T-helper 2 cell treated with Interferon-gamma antibody and Interleukin-4, amounts not matched to agents 5 μg/mL and 100 μg/mL, for 36 hours (primary cell): Measurements from ENCODE around the gene CDC45.
"Not testable (repeated sequence)": the region's sequence is repeated elsewhere in the genome, so short reads cannot be mapped to it uniquely, and the experiment has no call there.

ENCODE experiments used
- DNase-seq: peaks from one replicate; pipeline ENCODE4 v3.0.0; 2021; ENCODE audit warnings: low spot score
- H3K27ac Mint-ChIP-seq: one replicate; pipeline ENCODE4 v1.8.0; 2021; ENCODE audit warnings: mild to moderate bottlenecking, mixed read lengths
- H3K27me3 Mint-ChIP-seq: one replicate; pipeline ENCODE4 v1.8.0; 2021; ENCODE audit warnings: low read depth, mixed read lengths
- H3K36me3 Mint-ChIP-seq: one replicate; pipeline ENCODE4 v1.8.0; 2021; ENCODE audit warnings: low read depth, mixed read lengths
- H3K4me1 Mint-ChIP-seq: one replicate; pipeline ENCODE4 v1.8.0; 2021; ENCODE audit warnings: low read depth, mixed read lengths
- H3K4me3 Mint-ChIP-seq: one replicate; pipeline ENCODE4 v1.8.0; 2022; ENCODE audit warnings: mild to moderate bottlenecking, moderate library complexity, mixed read lengths
- H3K9me3 Mint-ChIP-seq: one replicate; pipeline ENCODE4 v1.8.0; 2021; ENCODE audit warnings: mixed read lengths

The CDC45 gene, protein sequence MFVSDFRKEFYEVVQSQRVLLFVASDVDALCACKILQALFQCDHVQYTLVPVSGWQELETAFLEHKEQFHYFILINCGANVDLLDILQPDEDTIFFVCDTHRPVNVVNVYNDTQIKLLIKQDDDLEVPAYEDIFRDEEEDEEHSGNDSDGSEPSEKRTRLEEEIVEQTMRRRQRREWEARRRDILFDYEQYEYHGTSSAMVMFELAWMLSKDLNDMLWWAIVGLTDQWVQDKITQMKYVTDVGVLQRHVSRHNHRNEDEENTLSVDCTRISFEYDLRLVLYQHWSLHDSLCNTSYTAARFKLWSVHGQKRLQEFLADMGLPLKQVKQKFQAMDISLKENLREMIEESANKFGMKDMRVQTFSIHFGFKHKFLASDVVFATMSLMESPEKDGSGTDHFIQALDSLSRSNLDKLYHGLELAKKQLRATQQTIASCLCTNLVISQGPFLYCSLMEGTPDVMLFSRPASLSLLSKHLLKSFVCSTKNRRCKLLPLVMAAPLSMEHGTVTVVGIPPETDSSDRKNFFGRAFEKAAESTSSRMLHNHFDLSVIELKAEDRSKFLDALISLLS

DNA sequence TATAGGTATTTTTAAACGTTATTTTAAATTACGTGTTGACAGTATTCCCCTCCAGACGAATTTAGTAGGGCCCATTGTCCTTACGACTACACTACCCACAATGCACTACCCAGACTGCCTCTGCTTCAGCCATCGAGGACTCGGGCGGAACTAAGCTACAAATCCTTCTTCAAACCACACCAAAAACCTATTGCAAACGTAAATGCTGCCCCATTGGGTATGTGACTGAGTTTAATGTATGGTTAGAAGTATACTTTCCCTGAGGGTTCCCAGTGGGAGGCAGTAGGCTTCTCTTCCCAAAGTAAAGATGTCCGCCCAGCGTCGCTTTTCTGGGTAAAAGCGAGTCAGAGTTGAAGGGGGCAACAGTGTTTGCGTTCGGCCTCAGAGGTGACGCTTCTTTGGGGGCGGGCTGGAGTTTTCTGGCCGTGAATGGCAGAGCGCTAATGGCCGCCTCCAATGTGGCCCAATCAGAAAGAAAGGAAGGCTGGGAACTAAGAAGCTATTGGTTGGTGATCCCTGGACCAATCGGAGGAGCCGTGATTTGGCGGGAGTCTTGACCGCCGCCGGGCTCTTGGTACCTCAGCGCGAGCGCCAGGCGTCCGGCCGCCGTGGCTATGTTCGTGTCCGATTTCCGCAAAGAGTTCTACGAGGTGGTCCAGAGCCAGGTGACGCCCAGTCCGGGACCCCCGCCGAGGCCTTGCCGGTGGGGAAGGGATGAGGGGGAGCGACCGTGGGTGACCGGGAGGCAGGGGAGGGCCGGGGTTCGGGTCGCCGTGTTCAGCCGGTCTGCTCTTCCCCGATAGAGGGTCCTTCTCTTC is at the start of gene CDC45:
Gene CDC45, plus strand, starts transcription at position 566 of the 818 bp plus-strand sequence. Its CDS starts 49 bp downstream, at position 615.
- Mint-ChIP-seq H3K4me1 (peaks cover 21% of the 10 kb centered on the region), H3K27me3 (no peaks in the 10 kb centered on the region), H3K36me3 (peaks cover 26% of the 10 kb centered on the region), H3K4me3 (peak within 1 kb of the TSS; percentile 96), H3K9me3 (no peaks in the 10 kb centered on the region), H3K27ac (peak within 1 kb of the TSS; percentile 98)
- peak; percentile 93 for DNase-seq

DNA sequence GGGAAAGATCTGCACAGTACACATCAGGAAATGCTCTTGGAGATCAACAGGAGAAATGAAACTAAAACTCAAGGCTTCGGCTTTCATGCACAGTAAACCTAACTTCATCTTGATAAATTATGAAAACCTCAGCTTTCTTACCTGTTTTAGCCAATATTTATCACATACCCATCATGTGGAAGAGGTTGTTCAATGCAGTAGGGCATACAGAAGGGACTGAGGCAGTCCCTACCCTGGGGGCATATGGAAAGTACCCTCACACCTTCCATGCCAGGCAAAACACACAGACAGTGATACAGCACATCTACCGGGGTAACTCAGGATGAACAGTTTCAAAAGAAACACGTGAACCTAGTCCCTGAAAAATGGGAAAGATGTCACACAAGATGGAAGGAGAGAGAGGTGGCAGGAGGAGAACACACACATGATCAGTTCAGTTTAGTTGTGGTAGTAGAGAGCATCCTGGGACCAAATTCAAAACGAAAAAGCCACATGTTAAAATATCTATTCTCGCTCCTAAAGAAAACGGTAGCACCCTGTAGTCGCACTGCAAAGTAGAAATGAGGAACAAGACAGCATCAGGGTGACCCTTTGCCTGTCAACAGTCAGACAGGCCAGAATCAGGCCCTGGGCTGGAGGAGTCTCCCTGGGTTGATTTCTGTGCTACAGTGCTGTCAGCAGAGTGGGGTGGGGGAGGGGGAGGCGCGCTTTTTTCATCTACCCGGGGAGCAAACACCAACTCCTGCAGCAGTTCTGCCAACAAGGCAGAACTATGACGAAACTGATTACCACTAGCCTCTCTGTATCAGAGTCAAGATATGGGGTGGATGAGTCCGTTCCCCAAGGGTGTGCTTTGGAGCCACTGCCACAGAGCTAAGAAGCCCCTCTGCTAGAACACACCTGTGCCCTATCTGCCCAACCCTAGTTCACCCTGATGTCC is 49.5 kb upstream of the CDC45 start:
- no peaks in the 10 kb centered on the region for H3K9me3 Mint-ChIP-seq
- H3K4me3 Mint-ChIP-seq: peak overlapping the region; percentile 89
- H3K4me1 Mint-ChIP-seq: peaks cover 40% of the 10 kb centered on the region
- H3K36me3 Mint-ChIP-seq: peaks cover 23% of the 10 kb centered on the region
- DNase-seq: no peak
- H3K27ac Mint-ChIP-seq: peak overlapping the region; percentile 84
- H3K27me3 Mint-ChIP-seq: no peaks in the 10 kb centered on the region

- peaks cover 39% of the 10 kb centered on the region for H3K4me1 Mint-ChIP-seq
- no peaks in the 10 kb centered on the region for H3K27me3 Mint-ChIP-seq
Observed at GRCh38 chr22:19430890-19431541, 48.7 kb upstream of the CDC45 start.

DNA sequence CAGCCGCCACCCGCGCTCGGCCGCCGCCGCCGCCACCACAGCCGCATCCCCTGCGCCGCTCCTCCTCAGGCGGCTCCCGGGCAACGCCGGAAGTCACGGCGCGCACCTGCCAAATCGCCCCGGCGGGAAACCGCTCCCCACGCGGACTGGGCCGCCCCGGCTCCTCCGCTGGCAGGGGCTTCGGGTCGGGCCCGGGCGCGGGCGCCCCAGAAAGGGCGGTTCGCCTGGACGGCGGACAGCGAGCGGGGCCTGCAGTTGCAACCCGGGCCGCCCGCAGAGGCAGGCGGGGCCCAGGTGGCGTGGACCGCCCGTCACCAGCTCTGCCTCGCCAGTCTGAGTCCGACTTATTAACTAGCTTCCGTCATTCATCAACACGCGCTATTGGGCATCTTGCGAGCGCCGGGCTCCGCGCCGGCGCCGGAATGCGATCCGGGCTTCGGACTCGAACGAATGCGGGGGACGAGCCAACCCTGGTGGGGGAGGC is 48.0 kb upstream of the CDC45 start, which contains the start of gene HIRA:
Gene HIRA, minus strand, starts transcription at position 85 of the 484 bp plus-strand sequence. CDS start 257 bp downstream, outside the sequence.
- Mint-ChIP-seq H3K4me3 (peak within 1 kb of the TSS; percentile 92), H3K4me1 (peaks cover 33% of the 10 kb centered on the region)
- peak; percentile 88 for DNase-seq

More at GRCh38 chr22:19430890-19431541, 48.7 kb upstream of the CDC45 start:
- H3K9me3 Mint-ChIP-seq: no peaks in the 10 kb centered on the region
- H3K36me3 Mint-ChIP-seq: peaks cover 22% of the 10 kb centered on the region
- peak overlapping the region; percentile 84 for H3K27ac Mint-ChIP-seq
- peak; percentile 27 for DNase-seq
- peak overlapping the region; percentile 89 for H3K4me3 Mint-ChIP-seq

GRCh38 chr22:19432133-19432851 is 47.4 kb upstream of the CDC45 start, which contains the start of gene MRPL40:
Gene MRPL40 (plus strand): TSS chr22:19432545. CDS start chr22:19432555, 10 bp downstream.
- Mint-ChIP-seq H3K9me3 (no peaks in the 10 kb centered on the region), H3K4me3 (peak within 1 kb of the TSS; percentile 92), H3K36me3 (peaks cover 16% of the 10 kb centered on the region), H3K27ac (peak within 1 kb of the TSS; percentile 93), H3K4me1 (peaks cover 28% of the 10 kb centered on the region), H3K27me3 (no peaks in the 10 kb centered on the region)
- DNase-seq: peak; percentile 92

More for the DNA sequence above, 48.0 kb upstream of the CDC45 start, which contains the start of gene HIRA:
- no peaks in the 10 kb centered on the region for H3K9me3 Mint-ChIP-seq
- H3K27me3 Mint-ChIP-seq: no peaks in the 10 kb centered on the region
- peaks cover 16% of the 10 kb centered on the region for H3K36me3 Mint-ChIP-seq
- peak within 1 kb of the TSS; percentile 93 for H3K27ac Mint-ChIP-seq

- Mint-ChIP-seq H3K4me1 (peaks cover 20% of the 10 kb centered on the region), H3K27me3 (no peaks in the 10 kb centered on the region)
Observed at GRCh38 chr22:19434401-19434800, 45.3 kb upstream of the CDC45 start.

GRCh38 chr22:19434829-19435580 is 44.7 kb upstream of the CDC45 start:
- no peaks in the 10 kb centered on the region for H3K27me3 Mint-ChIP-seq
- no peaks in the 10 kb centered on the region for H3K9me3 Mint-ChIP-seq
- no peak for DNase-seq
- peaks cover 14% of the 10 kb centered on the region for H3K4me1 Mint-ChIP-seq
- H3K36me3 Mint-ChIP-seq: peaks cover 8% of the 10 kb centered on the region
- H3K27ac Mint-ChIP-seq: peak overlapping the region; percentile 31
- no peak overlapping the region for H3K4me3 Mint-ChIP-seq

More at GRCh38 chr22:19434401-19434800, 45.3 kb upstream of the CDC45 start:
- no peak for DNase-seq
- peak overlapping the region; percentile 24 for H3K4me3 Mint-ChIP-seq
- peaks cover 13% of the 10 kb centered on the region for H3K36me3 Mint-ChIP-seq
- no peaks in the 10 kb centered on the region for H3K9me3 Mint-ChIP-seq
- no peak overlapping the region for H3K27ac Mint-ChIP-seq

DNA sequence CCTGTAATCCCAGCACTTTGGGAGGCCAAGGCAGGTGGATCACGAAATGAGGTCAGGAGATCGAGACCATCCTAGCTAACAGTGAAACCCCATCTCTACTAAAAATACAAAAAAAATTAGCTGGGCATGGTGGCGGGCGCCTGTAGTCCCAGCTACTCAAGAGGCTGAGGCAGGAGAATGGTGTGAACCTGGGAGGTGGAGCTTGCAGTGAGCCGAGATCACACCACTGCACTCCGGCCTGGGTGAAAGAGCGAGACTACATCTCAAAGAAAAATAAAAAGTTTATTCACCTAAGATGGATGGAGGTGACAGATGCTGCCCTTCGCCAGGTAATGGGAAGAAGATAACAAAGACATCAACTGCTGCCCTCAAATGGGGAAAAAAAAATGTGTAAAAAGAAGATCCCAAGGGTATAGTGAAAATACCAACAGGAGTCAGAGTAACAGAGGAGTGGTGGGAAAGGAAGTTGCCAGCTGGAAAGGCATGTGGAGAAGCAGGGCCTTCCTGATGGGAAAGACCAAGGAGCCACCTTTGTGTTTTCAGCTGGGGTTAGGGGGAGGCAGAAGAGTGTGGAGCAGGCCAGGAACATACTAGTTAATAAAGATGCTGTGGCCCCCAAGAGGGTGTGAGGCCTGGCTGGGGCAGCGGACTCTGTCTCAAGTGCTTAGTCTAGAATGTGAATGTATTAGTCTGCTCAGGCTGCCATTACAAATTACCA is 43.1 kb upstream of the CDC45 start:
- H3K36me3 Mint-ChIP-seq, H3K9me3 Mint-ChIP-seq, DNase-seq, H3K4me1 Mint-ChIP-seq, H3K27me3 Mint-ChIP-seq, H3K4me3 Mint-ChIP-seq: not testable (repeated sequence)
- H3K27ac Mint-ChIP-seq: peak overlapping the region; percentile 18

DNA sequence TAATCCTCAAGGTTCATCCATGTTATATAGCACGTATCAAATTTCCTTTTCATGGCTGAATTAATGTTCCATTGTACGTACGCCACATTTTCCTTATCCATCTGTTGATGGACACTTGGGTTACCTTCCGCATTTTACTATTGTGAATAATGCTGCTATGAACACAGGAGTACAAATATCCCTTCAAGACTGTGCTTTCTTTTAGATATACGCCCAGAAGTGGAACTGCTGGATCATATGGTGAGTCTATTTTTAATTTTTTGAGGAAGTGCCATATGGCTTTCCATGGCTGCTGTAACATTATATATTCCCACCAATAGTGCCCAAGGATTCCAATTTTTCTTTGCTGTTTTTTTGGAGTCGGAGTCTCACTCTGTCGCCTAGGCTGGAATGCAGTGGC is 41.4 kb upstream of the CDC45 start:
- Mint-ChIP-seq H3K27ac (no peak overlapping the region), H3K36me3 (peaks cover 15% of the 10 kb centered on the region), H3K4me1 (peaks cover 12% of the 10 kb centered on the region), H3K9me3 (no peaks in the 10 kb centered on the region), H3K27me3 (no peaks in the 10 kb centered on the region), H3K4me3 (no peak overlapping the region)
- no peak for DNase-seq

GRCh38 chr22:19440411-19441195 is 39.1 kb upstream of the CDC45 start:
- H3K36me3 Mint-ChIP-seq: peaks cover 20% of the 10 kb centered on the region
- DNase-seq: no peak
- H3K4me3 Mint-ChIP-seq: no peak overlapping the region
- H3K4me1 Mint-ChIP-seq: peaks cover 22% of the 10 kb centered on the region
- H3K9me3 Mint-ChIP-seq: no peaks in the 10 kb centered on the region
- H3K27ac Mint-ChIP-seq: no peak overlapping the region
- H3K27me3 Mint-ChIP-seq: no peaks in the 10 kb centered on the region
